HG03045 (cell line): ENCODE data around the gene CHD3.

ENCODE experiments used
- ATAC-seq: cut with Tn5 transposase; IDR thresholded peaks from one replicate; pipeline ENCODE4 v1.9.1; 2021; ENCODE audit warnings: mild to moderate bottlenecking, moderate library complexity; ENCODE audit not compliant: unreplicated experiment

CHD3 gene

DNA sequence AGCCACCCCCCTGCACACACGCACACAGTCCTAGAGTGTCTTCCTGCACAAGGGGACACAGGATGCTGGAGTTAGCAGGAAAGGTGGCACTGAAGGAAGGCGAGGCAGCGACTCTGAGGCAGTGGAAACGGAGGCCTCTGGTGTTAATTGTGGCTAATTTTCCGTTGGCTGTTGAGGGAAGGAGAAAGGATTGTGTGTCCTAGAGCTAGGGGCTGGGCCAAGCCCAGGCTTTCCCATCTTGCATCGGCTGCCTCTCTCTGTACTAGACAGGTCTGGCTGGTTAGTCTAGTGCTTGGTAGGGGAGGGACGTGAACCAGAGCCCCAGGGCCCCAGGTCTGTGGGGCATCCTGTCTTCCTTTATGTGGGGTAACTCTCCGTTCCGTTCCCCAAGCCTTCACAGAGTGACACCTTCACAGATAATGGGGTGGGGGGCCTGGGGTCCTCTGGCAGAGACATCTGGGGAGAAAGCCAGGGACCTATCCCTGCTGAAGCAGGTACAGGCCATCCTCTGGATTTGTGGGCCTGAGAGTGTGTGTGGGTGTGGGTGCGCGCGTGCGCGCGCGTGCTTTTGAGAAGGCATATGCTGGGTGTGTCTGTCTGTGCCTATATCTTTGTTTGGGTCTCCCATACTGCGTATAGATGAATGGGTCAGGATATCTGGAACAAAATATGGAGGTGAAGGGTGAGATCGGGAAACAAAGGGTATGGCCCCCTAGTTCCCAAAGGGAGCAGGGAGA lies at the start of gene CHD3:
Gene CHD3 (plus strand): TSS at position 606 of the 737 bp plus-strand sequence. CDS start 212 bp downstream, outside the sequence.
- ATAC-seq: no peak

DNA sequence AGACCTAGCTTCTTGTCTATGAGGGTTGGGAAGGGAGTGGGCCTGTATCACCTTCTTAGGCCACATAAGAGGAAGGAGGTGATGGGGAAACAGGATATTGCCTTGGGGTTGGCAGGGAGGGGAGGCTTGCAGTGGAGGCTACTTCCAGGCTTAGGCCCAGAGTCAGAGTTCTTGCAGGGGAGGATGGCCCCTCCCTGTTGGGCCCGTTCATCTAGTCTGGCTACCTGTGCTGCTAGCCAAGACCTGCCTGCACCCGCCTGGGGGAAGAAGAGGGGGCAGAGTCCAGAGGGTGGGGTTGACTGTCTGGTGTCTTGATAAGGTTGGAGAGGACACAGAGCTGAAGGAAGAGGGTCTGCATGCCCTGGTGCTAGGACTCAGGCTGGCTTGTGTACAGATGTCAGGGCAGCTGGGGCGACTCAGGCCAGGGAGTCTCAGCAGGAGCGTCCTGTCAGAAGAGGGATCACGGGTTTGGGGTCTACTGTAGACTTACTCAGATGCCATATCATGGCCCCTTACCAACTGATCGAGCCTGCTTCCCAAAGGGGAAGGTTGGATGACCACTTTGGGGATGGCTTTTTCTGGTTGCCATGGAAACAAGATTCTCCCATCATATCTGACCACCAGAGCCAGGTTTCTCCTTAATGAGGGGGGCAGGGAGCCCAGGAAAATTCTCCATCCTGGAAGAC lies 49.3 kb upstream of the CHD3 start:
- ATAC-seq: no peak

DNA sequence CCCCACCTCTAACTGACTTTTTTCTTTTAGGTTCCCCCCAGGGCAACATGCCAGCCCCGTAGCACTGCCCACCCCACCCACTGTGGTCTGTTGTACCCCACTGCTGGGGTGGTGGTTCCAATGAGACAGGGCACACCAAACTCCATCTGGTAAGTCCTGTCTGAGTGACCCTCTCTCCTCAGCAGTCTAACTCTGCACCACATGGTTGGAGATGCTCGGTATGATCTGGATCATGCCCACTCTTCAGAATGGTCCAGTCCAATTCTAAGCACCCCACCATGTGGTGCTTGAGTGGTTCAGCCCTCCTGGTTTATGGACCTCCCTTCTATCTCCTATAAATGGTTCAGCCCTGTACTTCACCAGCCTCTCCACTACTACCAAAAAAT lies 48.7 kb upstream of the CHD3 start:
- ATAC-seq: no peak

DNA sequence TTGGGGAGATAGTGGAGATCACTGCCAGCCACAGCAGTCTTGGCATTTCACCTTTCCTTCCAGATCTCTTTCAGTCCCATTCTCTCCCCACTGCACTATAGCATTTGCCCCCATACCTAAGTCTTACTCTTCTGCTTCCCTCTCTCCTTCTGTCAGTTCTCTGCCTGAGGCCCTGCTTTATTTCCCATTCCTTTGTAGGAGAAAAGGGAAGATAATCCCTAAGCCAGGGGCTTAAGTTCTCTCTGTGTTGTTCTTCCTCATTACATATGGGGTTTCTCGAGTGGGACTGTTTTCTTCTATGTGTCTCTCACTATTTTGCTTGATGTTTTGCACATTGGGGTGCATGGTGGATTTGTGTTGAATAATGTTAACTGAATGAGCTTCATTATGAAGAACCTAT lies 48.1 kb upstream of the CHD3 start:
- ATAC-seq: no peak

DNA sequence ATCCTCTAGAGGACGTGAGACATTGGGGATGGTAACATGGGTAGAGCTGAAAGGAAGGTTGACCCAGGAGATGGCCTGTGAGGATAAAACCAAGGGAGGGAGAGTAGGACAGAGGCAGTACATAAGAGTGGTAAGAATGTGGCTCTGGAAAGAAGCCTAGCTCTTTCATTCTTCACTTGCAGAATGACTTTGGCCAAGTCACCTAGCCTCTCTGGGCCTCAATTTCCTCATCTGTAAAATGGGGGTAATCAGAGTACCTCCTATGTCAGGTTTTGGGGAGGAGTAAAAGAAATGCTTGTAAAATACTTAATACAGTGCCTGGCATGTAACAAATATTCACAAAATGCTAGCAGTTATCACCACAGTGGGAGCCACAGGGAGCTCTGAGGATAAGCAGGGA lies 47.7 kb upstream of the CHD3 start:
- no peak for ATAC-seq

DNA sequence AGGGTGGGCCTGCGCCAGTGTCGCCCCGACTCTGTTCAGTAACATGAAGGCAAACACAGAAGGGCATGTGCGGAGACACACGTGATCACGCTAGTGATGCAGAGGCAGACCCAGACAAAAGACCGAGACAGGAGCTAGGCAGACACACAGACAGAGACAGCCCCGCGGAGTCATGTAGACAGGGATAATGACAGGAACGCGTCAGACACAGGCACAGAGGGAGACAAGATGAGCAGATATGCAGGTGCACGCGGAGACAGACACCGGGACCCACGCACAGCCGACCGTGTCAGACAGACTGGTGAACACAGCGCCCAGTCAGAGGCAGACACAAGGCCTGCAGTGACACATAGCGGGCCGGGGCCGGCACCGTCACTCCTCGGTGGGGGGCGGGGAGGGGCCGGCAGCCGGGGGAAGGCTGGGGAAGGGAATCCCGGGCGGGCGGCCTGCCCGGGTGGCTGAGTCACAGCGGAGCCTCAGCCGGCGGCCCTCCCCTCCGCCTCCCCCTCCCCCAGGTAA lies 47.1 kb upstream of the CHD3 start:
- ATAC-seq: peak; percentile 9

DNA sequence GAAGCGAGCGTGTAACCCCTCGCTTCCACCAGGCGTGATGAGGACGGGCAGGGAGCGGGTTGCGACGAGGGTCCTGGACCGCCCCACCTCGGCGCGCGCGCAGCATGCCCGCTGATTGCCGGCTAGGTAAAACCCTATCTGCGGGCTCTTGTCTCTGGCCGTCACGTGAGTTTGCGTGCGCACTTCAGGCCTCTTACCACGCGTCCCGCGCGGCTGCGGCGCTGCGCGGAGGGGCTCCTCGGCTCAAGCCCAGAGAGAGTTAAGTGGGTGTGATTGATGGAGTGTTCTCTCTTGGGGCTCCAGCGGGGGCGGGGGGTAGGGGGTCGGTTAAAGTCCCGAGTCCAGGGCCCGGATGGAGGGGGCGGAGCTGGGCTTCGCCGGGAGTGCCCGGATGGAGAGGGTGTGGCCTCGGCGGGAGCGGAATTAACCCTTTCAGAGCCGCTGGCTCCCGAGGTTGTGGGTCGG lies 46.6 kb upstream of the CHD3 start:
- peak; percentile 7 for ATAC-seq

DNA sequence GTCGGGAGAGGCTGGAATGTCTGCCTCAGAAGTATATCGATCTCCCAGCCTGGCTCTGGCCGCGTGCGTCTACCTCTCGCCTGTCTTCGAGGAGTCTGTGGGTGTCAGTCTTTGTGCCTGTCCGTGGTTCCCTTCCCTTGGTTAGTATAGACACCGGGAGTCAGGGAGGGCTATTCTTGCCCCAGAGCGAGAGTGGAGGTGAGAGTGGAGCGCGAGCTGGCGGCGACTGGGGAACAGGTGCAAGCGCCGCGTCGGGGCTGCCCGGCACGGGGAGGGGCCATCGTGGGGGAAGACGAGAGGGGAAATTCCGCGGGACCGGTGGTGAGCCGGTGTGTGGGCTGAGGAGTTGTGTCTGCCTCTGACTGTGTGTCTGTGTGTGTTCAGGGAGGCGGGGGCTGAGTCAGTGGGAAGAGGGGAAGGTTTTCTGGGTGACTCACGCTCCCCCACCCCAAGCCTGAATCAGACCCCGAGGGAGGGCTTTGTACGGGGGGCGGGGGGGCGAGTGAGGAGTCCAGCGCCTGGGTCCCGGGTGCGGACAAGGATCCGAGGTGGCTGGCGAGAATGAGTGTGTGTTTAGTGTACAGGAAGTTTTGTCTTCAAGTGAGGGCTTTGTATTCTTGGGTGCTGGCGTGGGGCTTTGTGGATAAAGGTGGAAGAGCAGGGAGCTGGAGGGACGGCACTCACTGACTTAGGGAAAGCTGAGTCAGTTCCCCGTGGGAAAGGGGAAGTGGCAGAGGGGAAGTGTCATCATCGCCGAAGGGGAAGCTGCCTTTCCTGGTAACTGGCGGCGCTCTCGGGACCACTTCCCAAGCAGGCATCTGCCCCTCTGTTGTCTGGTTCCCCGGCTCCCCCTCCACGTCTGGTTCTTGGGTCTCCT lies 46.0 kb upstream of the CHD3 start:
- peak; percentile 27 for ATAC-seq

DNA sequence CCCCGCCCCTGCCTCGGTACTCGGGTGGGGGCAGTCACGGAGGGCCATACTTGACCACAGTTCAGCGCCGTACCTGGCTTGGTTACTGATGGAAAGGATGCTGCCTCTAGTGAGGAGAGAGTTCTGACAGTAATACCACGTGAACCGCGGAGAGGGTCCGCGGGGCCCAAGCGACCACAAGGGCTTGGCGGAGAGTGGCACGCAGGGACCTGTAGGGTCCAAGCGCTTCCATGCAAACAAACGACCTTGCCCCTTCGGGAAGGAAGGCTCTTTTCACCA lies 45.4 kb upstream of the CHD3 start:
- peak; percentile 2 for ATAC-seq

DNA sequence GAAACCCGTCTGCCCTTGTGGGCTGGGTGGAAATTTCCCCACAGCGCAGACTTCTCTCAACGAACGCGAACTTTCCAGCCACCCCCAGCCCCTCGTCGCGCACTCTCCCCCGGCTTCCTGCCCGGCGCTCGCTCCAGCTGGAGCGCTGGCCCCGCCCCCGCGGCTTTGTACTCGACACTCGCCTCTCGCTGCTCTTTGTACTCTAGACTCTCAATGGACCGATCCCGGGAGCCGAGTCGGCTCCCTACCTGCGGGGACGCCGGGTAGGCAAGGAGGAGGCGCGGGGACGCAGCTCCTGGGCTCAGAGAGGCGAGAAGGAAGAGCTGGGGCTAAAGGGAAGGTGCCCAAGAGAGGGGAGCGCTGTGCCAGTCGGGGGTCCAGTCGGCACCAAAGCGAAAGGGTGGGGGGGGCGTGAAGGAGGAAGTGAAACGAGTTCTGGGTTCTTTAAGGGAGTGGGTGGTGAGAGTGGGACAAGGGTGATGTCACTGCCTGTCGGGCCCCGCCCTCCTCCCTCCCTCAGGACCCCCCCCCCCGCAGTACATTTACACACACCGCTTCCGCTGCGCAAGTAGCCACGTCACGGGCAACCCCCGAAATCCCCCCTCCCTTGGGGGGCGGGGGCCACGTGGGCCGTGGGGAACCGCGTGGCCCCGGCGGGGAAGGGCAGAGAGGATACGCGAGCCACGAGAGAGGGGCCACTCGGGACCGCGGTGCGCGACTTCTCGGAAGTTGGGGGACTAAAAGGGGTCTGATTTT lies 44.9 kb upstream of the CHD3 start:
- peak; percentile 31 for ATAC-seq

DNA sequence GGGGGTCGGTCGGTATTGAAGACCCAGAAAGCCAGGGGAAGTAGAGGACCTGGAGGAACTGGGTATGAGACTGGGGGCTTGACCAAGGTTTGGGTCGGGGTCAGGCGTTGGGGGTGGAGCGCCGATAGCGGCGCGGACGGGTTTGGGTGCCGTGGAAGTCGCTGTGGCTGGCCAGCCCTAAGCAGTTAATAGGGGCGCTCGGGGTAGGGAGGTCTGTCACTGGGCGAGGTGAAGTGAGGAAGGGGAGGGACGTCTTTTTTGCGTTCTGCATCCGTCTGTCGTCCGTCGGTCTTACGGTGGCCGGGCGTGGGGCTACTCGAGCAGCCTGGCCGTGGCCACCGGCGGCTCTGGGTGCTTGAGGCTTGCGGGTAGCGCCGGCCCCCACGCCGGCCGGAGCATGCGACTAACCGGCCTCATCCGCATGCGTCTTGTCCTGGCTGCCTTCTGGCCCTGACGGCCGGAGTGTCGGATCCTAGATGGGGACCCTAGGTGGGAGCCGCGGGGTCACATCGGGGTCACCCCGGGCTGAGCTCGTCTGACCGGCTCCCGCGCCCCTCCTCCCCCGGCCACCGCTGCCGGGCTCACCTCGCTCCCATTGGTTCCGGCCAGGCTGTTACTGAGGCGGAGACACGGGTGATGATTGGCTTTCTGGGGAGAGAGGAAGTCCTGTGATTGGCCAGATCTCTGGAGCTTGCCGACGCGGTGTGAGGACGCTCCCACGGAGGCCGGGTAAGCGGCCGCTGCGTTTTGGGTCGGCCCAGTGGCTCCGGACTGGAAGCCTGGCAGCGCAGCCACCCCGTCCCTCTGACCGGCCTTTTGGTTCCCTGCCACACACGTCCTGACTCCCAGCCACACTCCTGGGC lies 44.1 kb upstream of the CHD3 start:
- peak; percentile 45 for ATAC-seq

DNA sequence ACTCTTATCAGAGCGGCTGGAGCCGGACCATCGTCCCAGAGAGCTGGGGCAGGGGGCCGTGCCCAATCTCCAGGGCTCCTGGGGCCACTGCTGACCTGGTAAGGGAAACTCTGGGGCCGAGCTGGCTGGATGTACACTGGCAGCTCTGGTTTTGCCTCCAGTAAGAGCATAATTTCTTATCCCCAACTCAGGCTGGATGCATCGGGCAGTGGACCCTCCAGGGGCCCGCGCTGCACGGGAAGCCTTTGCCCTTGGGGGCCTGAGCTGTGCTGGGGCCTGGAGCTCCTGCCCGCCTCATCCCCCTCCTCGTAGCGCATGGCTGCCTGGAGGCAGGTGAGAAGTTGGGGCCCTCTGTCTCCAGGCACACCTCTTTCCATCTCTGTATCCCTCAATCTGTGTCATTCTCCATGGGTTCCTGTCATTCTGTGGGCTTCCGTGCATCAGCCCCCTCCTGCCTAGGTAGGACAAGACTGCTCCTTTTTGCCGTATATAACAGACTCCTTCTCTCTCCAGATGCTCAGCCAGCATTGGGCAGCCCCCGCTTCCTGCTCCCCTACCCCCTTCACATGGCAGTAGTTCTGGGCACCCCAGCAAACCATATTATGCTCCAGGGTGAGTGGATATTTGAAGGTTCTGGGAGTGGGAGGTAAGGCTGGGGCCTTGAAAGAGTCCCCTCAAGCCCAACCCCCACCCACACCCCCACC lies 43.1 kb upstream of the CHD3 start:
- no peak for ATAC-seq

DNA sequence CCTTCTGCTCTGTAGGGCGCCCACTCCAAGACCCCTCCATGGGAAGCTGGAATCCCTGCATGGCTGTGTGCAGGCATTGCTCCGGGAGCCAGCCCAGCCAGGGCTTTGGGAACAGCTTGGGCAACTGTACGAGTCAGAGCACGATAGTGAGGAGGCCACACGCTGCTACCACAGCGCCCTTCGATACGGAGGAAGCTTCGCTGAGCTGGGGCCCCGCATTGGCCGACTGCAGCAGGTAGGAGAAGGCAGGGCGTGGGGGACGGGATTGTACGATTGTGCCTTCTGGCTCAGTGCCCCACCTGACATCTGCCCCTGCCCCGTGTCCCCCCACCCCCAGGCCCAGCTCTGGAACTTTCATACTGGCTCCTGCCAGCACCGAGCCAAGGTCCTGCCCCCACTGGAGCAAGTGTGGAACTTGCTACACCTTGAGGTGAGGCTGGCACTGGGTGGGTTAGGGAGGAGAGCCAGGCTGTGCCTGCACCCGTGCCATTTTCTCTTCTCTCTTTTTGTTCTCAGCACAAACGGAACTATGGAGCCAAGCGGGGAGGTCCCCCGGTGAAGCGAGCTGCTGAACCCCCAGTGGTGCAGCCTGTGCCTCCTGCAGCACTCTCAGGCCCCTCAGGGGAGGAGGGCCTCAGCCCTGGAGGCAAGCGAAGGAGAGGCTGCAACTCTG lies 42.4 kb upstream of the CHD3 start:
- ATAC-seq: no peak

DNA sequence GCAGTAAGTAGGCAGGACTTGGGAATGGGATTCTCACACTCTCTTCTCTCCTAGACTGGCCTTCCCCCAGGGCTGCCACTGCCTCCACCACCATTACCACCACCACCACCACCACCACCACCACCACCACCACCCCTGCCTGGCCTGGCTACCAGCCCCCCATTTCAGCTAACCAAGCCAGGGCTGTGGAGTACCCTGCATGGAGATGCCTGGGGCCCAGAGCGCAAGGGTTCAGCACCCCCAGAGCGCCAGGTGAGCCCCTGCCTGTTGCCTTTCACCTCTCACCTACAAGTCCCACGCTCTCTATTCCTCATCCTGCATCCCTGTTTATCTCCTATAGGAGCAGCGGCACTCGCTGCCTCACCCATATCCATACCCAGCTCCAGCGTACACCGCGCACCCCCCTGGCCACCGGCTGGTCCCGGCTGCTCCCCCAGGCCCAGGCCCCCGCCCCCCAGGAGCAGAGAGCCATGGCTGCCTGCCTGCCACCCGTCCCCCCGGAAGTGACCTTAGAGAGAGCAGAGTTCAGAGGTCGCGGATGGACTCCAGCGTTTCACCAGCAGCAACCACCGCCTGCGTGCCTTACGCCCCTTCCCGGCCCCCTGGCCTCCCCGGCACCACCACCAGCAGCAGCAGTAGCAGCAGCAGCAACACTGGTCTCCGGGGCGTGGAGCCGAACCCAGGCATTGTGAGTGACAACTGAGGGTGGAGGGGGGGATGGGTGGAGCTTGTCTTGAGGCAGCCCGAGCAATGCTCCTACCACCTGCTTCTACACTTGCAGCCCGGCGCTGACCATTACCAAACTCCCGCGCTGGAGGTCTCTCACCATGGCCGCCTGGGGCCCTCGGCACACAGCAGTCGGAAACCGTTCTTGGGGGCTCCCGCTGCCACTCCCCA lies 41.6 kb upstream of the CHD3 start:
- no peak for ATAC-seq

DNA sequence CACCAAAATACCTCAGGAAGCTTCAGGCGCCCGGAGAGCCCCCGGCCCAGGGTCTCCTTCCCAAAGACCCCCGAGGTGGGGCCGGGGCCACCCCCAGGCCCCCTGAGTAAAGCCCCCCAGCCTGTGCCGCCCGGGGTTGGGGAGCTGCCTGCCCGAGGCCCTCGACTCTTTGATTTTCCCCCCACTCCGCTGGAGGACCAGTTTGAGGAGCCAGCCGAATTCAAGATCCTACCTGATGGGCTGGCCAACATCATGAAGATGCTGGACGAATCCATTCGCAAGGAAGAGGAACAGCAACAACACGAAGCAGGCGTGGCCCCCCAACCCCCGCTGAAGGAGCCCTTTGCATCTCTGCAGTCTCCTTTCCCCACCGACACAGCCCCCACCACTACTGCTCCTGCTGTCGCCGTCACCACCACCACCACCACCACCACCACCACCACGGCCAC lies 40.4 kb upstream of the CHD3 start:
- ATAC-seq: no peak

DNA sequence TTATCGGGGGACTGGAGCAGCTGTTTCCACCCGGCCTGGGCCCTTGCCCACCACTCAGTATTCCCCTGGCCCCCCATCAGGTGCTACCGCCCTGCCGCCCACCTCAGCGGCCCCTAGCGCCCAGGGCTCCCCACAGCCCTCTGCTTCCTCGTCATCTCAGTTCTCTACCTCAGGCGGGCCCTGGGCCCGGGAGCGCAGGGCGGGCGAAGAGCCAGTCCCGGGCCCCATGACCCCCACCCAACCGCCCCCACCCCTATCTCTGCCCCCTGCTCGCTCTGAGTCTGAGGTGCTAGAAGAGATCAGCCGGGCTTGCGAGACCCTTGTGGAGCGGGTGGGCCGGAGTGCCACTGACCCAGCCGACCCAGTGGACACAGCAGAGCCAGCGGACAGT lies 39.9 kb upstream of the CHD3 start:
- ATAC-seq: no peak

DNA sequence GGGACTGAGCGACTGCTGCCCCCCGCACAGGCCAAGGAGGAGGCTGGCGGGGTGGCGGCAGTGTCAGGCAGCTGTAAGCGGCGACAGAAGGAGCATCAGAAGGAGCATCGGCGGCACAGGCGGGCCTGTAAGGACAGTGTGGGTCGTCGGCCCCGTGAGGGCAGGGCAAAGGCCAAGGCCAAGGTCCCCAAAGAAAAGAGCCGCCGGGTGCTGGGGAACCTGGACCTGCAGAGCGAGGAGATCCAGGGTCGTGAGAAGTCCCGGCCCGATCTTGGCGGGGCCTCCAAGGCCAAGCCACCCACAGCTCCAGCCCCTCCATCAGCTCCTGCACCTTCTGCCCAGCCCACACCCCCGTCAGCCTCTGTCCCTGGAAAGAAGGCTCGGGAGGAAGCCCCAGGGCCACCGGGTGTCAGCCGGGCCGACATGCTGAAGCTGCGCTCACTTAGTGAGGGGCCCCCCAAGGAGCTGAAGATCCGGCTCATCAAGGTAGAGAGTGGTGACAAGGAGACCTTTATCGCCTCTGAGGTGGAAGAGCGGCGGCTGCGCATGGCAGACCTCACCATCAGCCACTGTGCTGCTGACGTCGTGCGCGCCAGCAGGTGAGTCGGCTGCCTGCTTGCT lies 39.3 kb upstream of the CHD3 start:
- ATAC-seq: no peak
